Measurements from ENCODE around the gene RNPEP. TPM values are rescaled to one million over a fixed set of nuclear protein-coding genes. Genes with fewer than 3 reads are reported as not detected.
"Not testable (repeated sequence)": the region's sequence is repeated elsewhere in the genome, so short reads cannot be mapped to it uniquely, and the experiment has no call there.

RNPEP gene
- total RNA-seq, 2 donors from 2014 or later, result 142 to 147 TPM

- Histone ChIP-seq H3K4me3 (no peak overlapping the region), H3K36me3 (no peaks in the 10 kb centered on the region), H3K27me3 (no peaks in the 10 kb centered on the region), H3K9me3 (no peaks in the 10 kb centered on the region), H3K4me1 (no peaks in the 10 kb centered on the region), H3K27ac (peak overlapping the region; percentile 43), H3K9ac (ENCODE audit: low read depth in 2 of 2, low read length in 2 of 2) (peak overlapping the region in 1 of 2 donors; percentile 34)
- DNase-seq, result no peak
- TF ChIP-seq CTCF (IDR thresholded peaks at IDR 0.05), result no peak
- intact Hi-C loops (cut with DNase I), result no loop called here
Observed at GRCh38 chr1:201939148-201939547, 43.3 kb upstream of the RNPEP start.

GRCh38 chr1:201939574-201939973, 42.9 kb upstream of the RNPEP start:
- Histone ChIP-seq H3K9me3 (no peaks in the 10 kb centered on the region), H3K4me1 (no peaks in the 10 kb centered on the region), H3K9ac (ENCODE audit: low read depth in 2 of 2, low read length in 2 of 2) (peak overlapping the region in 1 of 2 donors; percentile 40), H3K36me3 (no peaks in the 10 kb centered on the region), H3K4me3 (no peak overlapping the region), H3K27ac (peak overlapping the region; percentile 43), H3K27me3 (no peaks in the 10 kb centered on the region)
- DNase-seq, result no peak
- no peak for TF ChIP-seq CTCF (IDR thresholded peaks at IDR 0.05)
- intact Hi-C loops (cut with DNase I), result no loop called here

- H3K9me3 ChIP-seq; H3K9ac ChIP-seq (ENCODE audit: low read depth in 2 of 2, low read length in 2 of 2); H3K4me3 ChIP-seq; H3K36me3 ChIP-seq; H3K4me1 ChIP-seq; intact Hi-C loops (cut with DNase I); DNase-seq; H3K27me3 ChIP-seq: not testable (repeated sequence)
- H3K27ac ChIP-seq, result peak overlapping the region; percentile 43
Observed at GRCh38 chr1:201940316-201940715, 42.1 kb upstream of the RNPEP start.

GRCh38 chr1:201941420-201942128, 40.9 kb upstream of the RNPEP start:
- Histone ChIP-seq H3K4me1 (no peaks in the 10 kb centered on the region), H3K36me3 (no peaks in the 10 kb centered on the region), H3K9ac (ENCODE audit: low read depth in 2 of 2, low read length in 2 of 2) (peak overlapping the region in 1 of 2 donors; percentile 41), H3K4me3 (no peak overlapping the region), H3K9me3 (no peaks in the 10 kb centered on the region), H3K27ac (peak overlapping the region; percentile 18), H3K27me3 (peaks cover 9% of the 10 kb centered on the region)
- DNase-seq, result no peak
- no peak for TF ChIP-seq CTCF (IDR thresholded peaks at IDR 0.05)
- intact Hi-C loops (cut with DNase I), result no loop called here

GRCh38 chr1:201942129-201942495, 40.3 kb upstream of the RNPEP start:
- no peak for TF ChIP-seq CTCF (IDR thresholded peaks at IDR 0.05)
- no peaks in the 10 kb centered on the region for H3K9me3 ChIP-seq
- H3K36me3 ChIP-seq, result no peaks in the 10 kb centered on the region
- peak overlapping the region in 1 of 2 donors; percentile 41 for H3K9ac ChIP-seq (ENCODE audit: low read depth in 2 of 2, low read length in 2 of 2)
- H3K4me3 ChIP-seq, result no peak overlapping the region
- no peaks in the 10 kb centered on the region for H3K4me1 ChIP-seq
- H3K27me3 ChIP-seq, result peaks cover 9% of the 10 kb centered on the region
- intact Hi-C loops (cut with DNase I), result no loop called here
- no peak overlapping the region for H3K27ac ChIP-seq
- DNase-seq, result no peak

GRCh38 chr1:201944002-201944401, 38.4 kb upstream of the RNPEP start:
- H3K27ac ChIP-seq, result peak overlapping the region; percentile 57
- TF ChIP-seq CTCF (IDR thresholded peaks at IDR 0.05), result no peak
- no peaks in the 10 kb centered on the region for H3K9me3 ChIP-seq
- intact Hi-C loops (cut with DNase I), result no loop called here
- no peaks in the 10 kb centered on the region for H3K4me1 ChIP-seq
- no peaks in the 10 kb centered on the region for H3K36me3 ChIP-seq
- DNase-seq, result no peak
- peak overlapping the region in 1 of 2 donors; percentile 70 for H3K9ac ChIP-seq (ENCODE audit: low read depth in 2 of 2, low read length in 2 of 2)
- H3K27me3 ChIP-seq, result peaks cover 13% of the 10 kb centered on the region
- peak overlapping the region; percentile 35 for H3K4me3 ChIP-seq

Measured in colonic mucosa (tissue), 4 donors.